GM19043 (cell line): Measurements from ENCODE around the gene GTPBP3.
A peak's percentile ranks its signal among the peaks of the same experiment; 100 is the strongest.
"Not testable (repeated sequence)": the region's sequence is repeated elsewhere in the genome, so short reads cannot be mapped to it uniquely, and the experiment has no call there.

Experiments
- ATAC-seq: cut with Tn5 transposase; IDR thresholded peaks from one replicate; pipeline ENCODE4 v1.9.1; 2021; ENCODE audit warnings: low read depth; ENCODE audit not compliant: unreplicated experiment

Gene GTPBP3

GRCh38 chr19:17340302-17340870 is 3.0 kb downstream of the GTPBP3 start:
- ATAC-seq = no peak

- no peak for ATAC-seq
Observed at GRCh38 chr19:17340871-17341357, 3.6 kb downstream of the GTPBP3 start.

- ATAC-seq = no peak
Observed at GRCh38 chr19:17341386-17341785, 4.0 kb downstream of the GTPBP3 start.

GRCh38 chr19:17341845-17342244 is 4.5 kb downstream of the GTPBP3 start:
- no peak for ATAC-seq

- ATAC-seq = no peak
Observed at GRCh38 chr19:17346109-17346671, 8.8 kb downstream of the GTPBP3 start.

GRCh38 chr19:17347361-17347760 is 10.0 kb downstream of the GTPBP3 start:
- ATAC-seq = no peak

- no peak for ATAC-seq
Observed at GRCh38 chr19:17347877-17348276, 10.5 kb downstream of the GTPBP3 start.

GRCh38 chr19:17348700-17349099 is 11.3 kb downstream of the GTPBP3 start:
- ATAC-seq = no peak

GRCh38 chr19:17351815-17352435 is 14.6 kb downstream of the GTPBP3 start:
- no peak for ATAC-seq

GRCh38 chr19:17352608-17353280 is 15.4 kb downstream of the GTPBP3 start:
- no peak for ATAC-seq

- no peak for ATAC-seq
Observed at GRCh38 chr19:17353386-17353785, 16.0 kb downstream of the GTPBP3 start.

GRCh38 chr19:17357078-17357666 is 19.8 kb downstream of the GTPBP3 start:
- no peak for ATAC-seq

- no peak for ATAC-seq
Observed at GRCh38 chr19:17357724-17358123, 20.4 kb downstream of the GTPBP3 start.

- no peak for ATAC-seq
Observed at GRCh38 chr19:17358395-17358794, 21.0 kb downstream of the GTPBP3 start.

- no peak for ATAC-seq
Observed at GRCh38 chr19:17359905-17360800, 22.8 kb downstream of the GTPBP3 start.

GRCh38 chr19:17363852-17364605 is 26.7 kb downstream of the GTPBP3 start:
- not testable (repeated sequence) for ATAC-seq

- no peak for ATAC-seq
Observed at GRCh38 chr19:17365361-17365760, 28.0 kb downstream of the GTPBP3 start.

- peak; percentile 61 for ATAC-seq
Observed at GRCh38 chr19:17370026-17370587, 32.8 kb downstream of the GTPBP3 start.

GRCh38 chr19:17376935-17377600 is 39.7 kb downstream of the GTPBP3 start, which contains the start of gene PLVAP:
Gene PLVAP, minus strand, starts transcription at chr19:17377342. Its CDS starts 54 bp downstream, at chr19:17377288.
- no peak for ATAC-seq
